ENCODE measurements around the gene PTPRN2.

PTPRN2 gene

DNA sequence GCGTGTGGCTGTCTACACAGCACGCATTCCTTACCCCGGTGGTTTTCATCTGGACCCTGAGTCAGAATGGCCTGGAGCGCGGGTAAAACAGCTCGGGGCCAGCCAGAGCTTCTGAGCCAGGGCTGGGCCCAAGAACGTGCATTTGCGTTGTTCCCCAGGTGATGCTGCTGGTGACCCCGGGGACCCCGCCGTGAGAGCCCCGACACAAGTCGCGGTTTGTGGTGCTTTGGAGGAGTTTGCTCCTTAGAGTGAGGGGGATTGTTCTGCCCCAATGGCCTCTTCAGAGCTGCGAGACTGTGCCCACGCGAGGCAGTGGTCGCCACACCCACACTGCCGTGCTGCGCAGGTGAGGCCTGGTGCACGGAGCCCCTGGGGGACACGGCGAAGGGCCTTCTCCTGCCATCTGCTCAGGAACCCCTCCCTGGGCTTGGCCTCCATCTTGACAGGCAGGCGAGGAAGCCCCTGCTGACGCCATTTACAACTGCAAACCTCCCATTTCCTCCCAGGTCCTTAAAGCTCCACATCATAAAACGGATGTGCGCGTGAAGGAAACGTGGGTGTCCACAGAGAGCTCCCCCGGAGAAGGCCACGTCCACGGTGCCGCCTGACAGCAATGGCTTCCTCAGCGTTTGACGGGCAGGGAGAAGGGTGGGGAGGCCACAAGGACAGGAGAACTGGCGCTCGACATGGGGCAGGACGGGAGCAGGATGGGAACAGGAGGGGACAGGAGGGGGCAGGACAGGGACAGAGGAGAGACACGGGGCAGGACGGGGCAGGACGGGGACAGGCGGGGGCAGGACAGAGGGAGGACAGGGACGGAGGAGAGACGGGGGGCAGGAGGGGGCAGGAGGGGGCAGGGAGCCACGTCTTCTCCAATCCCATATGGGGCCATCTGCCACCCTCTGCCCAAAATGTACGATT lies 773.6 kb downstream of the PTPRN2 start:
- no peak for DNase-seq

DNA sequence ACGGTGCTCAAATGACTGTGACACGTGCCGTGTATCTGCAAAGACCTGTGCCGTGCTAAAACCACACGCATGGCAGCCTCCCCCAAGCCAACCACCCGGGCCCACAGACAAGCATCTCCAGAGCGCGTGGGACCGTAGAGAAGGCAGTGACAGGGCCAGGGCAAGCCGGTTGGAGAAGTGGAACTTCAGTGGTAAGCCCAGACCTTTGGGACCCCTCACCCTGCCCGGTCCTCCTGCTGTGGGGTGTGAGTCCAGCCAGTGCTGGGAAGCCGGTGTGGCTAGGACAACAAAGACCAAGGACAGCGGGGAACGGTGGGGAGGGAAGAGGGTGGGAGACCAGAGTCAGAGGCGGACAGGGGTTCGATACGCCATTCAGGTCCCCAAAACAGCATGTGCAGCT lies 774.6 kb downstream of the PTPRN2 start:
- no peak for DNase-seq

DNA sequence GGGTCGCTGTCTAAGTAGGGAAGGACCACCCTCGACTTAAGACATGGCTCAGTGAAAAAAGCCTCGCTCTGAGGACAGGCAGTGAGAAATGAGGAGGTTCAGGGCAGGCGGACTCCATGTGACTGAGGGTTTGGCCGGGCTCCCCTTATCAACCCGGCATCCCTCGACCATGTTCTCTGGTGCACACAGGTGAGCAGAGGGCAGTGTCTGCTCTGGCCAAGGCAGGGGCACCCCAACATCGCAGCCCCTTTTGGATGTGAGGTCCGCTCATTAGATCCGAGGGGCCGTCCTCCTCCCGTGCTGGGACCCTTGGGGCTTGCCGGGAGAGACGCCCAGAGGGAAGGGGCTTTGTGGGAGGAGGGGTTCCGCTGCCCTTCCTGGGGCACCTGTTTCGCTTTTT lies 775.7 kb downstream of the PTPRN2 start:
- no peak for DNase-seq

DNA sequence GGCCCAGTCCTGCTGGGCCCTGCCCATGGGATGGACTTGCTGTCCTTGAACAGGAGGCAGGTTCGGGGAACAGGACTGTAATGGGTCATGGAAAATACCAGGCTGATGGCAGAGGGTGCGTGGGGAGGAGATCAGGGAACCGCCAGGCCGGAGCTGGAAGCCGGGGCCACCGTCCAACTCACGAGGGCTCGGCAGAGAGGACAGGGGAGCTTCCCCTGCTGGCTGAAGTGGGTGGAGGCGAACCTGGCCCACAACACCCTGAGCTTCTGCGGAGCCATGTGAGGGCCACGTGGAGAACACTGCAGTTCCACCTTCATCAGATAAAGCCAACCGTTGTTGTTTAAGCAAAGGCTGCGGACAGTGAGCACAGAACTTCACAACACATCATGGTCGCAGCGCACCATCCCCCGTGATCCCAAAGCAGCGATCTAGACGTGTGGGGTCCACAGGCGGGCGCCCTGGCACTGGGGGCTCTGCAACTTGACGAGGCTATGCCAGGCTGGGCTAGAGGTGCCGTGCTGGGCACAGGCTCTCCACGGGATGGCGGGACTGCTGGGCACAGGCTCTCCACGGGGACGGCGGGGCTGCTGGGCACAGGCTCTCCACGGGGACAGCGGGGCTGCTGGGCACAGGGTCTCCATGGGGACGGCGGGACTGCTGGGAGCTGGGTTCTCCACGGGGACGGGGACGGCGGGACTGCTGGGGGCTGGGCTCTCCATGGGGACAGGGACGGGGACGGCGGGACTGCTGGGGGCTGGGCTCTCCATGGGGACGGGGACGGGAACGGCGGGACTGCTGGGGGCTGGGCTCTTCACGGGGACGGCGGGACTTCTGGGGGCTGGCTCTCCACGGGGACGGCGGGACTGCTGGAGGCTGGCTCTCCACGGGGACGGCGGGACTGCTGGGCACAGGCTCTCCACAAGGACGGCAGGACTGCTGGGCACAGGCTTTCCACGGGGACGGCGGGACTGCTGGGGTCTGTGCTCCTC lies 777.5 kb downstream of the PTPRN2 start:
- DNase-seq: no peak

DNA sequence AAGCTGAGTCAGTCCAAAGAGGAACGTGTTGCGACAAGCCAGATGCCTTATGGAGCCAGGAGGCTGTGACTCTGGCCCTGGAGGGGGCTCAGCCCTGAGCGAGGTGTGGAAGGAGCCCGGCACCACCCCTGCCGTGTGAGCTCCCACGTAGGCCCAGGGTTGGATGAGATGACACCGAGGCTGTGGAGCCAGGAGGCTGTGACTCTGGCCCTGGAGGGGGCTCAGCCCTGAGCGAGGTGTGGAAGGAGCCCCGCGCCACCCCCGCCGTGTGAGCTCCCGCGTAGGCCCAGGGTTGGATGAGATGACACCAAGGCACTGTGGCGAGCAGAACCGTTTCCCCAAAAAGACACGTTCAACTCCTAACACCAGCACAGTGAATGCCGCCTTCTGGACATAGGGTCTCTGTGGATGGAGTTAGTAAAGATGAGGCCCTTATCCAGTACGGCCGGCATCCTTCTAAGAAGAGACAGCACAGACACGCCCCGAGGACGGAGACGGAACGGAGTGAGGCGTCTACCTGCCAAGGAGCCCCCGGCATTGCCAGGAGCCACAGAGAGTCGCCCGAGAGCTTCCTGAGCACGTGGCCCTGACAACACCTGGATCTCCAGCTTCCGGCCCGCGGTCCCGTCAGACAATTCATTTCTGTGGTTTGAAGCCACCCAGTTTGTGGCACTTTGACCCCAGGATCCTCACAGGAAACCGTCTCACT lies 778.3 kb downstream of the PTPRN2 start:
- no peak for DNase-seq

DNA sequence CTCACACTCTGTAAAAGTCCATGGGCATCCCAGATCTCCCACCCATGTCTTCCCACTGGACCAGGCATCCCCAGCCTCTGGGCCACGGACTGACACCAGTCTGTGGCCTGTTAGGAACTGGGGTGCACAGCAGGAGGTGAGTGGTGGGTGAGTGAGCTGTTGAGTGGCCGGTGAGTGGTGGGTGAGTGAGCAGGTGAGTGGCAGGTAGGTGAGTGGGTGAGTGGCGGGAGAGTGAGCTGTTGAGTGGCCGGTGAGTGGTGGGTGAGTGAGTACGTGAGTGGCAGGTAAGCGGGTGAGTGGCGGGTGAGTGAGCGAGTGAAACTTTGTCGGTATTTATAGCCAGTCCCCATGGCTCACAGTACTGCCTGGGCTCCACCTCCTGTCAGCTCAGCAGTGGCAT lies 779.6 kb downstream of the PTPRN2 start:
- DNase-seq: no peak

DNA sequence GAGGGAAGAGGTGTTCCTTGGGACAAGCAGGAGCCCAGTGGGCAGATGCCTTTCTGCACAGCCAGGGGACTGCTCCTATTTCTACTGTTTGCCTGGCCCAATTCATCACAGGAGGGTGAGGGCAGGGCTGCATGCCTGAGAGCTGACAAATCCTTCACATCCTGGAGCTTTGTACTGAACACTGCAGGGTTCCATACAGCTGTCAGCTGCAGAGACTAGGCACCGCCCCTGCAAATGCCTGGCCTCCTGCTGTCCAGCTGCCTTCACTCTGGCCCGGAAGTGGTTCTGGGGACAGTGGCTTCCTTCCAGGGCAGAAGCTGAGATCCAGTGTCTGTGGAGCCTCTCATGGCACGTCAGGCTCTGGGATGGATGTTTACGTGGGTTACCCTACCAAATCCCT lies 780.1 kb downstream of the PTPRN2 start:
- DNase-seq: no peak

DNA sequence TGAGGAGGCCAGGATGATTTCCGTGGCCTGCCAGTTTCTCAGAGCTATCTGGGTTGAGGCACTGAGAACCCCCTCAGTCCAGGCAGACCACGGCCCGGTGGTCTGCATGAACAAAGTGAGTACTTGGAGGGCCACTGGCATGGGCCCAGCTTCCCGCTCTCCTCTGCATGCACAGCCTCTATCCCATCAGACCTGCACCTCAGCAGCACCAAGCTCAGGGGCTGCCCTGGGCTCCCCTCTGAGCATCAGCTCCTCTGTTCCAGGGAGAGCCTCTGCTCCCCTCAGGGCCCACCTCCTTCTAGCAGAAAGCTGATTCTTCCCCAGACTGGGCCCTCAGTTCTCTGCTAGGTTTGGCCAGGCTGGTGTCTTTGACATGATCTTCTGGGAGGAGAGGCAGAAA lies 780.9 kb downstream of the PTPRN2 start:
- no peak for DNase-seq

DNA sequence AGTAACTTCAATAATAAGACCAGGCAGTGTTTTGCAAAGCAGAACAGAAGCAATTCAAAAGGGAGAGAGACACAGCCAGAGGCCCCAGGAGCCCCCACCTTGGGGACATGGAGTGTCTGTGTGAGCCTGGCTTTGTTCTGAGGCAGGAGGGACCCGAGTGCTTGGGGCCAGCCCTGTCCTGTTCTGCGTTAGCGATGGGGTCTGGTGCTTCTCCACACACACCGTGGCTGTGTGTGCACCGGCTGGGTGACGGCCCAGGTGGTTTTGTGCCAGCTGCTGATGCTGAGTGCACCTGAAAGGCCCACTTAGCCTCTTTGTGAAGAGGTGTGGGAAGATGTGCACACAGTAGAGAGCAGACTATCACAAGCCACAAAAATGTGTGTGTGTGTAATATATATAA lies 781.9 kb downstream of the PTPRN2 start:
- DNase-seq: no peak

DNA sequence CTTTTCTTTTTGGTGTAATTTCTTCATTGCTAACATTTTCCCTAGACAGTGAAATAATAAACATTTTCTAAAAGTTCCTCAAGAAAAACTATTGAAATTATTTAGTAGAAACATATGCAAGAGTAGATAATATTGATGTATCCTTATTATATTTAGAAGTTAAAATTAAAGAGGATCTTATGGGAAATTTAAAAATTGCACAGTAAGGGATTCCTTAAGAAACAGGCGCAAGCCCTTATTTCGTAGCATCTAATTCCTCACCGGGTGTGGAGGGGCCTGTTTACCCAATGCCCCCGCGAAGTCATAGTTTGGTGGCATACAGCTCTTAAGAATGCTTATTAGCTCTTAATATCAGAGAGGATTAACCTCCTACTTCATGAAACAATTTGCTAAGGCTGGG lies 783.7 kb downstream of the PTPRN2 start:
- no peak for DNase-seq

DNA sequence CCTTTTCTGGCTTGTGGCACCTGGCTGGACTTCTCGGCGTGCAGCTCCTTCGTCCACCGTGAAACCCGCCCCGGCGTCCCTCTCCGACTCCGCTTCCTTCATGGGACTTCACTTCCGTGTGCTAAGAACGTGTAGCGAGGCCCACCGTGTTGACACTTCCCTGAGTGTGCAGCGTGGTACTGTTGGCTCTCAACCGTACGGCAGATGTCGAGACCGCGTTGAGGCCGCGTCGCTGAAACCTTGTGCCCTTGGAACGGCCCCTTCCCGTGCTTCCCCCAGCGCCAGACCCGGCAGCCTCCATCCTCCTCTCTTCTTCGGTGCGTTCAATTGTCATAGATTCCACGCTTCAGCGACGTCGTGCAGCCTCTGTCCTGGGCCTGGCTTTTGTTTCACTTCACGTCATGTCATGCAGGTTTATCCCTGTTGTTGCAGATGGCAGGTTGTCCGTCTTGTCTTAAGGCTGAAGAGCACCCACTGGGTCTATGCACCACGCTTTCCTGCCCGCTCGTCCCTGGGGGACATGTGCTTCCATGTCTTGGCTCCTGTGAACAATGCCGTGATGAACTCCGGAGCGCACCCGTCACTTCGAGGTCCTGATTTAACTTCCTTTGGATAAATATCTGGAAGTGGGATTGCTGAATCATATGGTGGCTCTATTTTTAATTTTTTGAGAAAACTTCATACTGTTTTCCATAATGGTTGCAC lies 785.5 kb downstream of the PTPRN2 start:
- no peak for DNase-seq

DNA sequence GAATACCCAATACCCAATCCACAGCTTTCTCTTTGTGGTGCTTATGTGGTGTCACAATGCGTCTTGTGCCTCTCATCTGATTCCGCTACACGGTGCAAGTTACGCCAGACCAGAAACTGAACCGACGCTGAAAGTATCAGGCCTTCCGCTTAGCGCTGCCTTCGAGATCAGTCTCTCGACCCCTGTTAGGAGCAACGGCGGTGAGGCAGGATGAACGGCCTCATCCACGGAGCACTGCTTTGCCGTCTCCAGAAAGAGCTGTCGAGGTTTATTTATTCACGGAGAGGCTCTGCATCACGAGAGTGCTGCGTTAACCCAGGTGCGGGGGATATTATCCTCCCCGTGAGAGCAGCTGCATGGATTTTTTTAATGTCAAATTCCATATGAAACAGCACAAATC lies 786.5 kb downstream of the PTPRN2 start:
- no peak for DNase-seq

DNA sequence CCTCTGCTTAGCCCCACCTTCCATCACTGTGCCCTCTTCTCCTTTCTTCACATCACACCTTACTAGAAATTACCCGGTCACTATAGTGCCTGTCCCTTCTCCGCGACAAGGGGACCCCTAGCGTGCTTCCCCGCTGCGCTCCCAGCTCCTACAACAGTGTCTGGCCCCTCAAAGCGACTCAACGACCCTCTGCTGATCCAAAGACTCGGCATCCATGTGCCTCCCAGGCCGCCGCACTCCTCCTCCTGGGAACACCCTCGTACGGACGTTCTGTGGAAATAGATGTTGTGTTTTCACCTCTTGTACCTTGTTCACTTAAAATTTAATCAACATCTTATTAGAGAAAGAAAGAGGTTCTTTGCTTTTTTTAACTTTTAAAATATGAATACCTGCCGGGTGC lies 787.3 kb downstream of the PTPRN2 start:
- no peak for DNase-seq

DNA sequence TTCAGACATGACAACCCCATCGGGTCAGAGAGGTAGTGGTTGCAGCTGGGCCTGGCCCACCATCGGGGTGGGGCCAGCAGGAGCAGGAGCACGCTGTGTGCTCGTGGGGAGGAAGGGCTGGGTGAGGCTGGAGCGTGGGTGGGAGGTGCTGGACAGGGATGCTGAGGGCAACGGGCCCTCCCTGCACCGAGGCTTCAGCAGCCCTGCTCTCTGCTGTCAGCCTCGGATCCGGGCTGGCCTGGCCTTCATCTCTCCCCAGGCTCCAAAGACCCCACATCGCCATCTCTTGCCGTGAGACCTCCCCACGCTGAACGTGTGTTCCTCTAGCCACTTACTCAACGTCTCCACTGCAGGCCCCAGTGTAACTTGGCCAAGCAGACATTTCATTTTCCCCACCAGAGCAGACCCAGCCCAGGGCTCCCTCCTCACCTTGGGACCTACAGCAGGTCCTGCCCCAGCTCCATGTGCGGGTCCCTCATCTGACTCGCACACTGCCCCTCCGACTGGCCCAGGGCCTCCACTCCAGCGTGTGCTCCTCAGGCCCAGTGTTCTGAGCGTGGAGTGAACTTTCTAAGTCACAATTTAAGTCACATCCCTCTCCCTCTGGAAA lies 788.4 kb downstream of the PTPRN2 start:
- DNase-seq: no peak

DNA sequence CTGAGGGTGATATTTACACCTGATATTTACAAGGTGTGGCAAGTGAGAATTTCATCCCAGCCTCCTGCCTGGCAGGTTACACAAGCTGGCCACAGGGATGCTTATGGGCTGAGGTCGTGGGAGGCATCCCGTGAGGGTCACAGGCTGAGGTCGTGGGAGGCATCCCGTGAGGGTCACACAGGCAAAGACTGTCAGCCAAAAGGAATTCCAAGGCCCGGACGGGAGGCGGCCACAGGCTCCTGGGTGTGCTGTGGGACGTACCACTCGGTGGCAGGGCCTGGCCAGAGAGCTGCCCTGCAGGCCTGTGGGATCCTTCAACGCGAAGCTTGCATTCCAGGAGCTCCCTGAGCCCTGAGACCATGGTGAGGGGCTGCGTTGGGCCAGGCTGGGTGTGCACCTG lies 790.3 kb downstream of the PTPRN2 start:
- no peak for DNase-seq

DNA sequence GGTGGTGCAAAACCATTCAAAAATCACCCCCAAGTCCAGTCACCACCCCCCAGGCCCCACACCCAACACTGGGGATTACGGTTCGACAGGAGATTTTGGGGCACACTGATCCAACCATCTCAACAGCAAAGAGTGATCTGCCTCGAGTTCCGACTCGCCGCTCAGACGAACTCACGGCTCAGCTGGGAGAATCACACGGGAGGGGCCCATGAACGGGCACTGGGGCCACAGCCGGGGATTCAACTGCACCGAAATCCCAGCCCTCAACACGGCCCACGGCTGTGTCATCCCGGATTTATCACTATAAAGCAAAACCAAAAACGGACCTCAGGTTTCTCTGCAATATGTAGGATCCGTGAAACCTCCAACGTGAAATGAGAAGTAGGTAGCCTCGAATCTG lies 790.8 kb downstream of the PTPRN2 start:
- DNase-seq: no peak

DNA sequence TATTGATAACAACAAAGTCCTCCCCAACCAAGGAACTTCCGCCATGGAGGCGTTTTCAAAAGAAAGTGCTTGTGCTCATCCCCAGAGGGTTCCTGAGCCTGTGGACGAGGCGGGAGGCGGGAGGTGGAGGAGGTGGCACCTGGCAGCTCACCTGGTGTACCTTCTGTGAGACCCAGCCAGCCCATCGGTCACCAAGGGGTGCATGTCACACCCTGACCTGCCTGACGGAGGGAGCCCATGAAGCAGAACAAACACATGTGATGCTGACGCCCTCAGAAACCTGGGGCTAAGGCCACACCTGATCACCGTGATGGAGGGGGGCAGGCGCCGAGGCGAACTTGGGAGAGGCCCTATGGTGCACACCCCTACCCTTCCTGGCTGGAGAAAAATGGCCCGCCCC lies 792.0 kb downstream of the PTPRN2 start:
- DNase-seq: no peak

DNA sequence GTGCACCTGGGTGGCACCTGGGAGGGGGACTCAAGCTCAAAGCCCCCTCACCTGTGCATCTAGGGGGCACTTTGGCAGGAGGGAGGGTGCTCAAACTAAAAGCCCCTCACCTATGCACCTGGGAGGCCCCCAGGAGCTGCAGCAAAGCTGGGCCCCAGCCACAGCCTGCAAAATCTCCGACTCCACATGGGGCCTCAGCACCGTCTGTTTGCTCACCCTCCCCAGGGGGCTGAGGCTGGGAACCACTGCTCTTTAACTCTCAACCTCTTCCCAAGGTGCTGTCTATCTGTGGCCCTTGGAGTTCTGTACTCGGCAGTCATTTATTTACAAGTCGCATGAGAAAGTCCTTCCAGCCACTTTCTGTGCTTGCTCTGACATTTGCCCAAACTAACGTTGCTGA lies 792.4 kb downstream of the PTPRN2 start:
- no peak for DNase-seq

DNA sequence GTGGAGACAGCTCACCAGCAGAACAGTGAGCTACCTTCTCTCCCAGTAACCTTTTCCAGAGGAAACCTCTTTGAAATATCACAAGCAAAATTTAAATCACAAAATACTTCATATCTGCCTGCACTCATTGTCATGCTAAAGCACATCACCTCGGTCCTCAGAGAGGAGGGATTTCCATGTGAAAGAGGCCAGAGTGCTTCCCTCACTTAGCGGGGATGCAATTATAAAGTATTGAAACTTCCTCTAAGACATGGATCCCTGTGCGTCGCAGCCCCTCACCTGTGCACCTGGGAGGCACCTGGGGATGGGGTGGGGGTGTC lies 792.9 kb downstream of the PTPRN2 start:
- no peak for DNase-seq

DNA sequence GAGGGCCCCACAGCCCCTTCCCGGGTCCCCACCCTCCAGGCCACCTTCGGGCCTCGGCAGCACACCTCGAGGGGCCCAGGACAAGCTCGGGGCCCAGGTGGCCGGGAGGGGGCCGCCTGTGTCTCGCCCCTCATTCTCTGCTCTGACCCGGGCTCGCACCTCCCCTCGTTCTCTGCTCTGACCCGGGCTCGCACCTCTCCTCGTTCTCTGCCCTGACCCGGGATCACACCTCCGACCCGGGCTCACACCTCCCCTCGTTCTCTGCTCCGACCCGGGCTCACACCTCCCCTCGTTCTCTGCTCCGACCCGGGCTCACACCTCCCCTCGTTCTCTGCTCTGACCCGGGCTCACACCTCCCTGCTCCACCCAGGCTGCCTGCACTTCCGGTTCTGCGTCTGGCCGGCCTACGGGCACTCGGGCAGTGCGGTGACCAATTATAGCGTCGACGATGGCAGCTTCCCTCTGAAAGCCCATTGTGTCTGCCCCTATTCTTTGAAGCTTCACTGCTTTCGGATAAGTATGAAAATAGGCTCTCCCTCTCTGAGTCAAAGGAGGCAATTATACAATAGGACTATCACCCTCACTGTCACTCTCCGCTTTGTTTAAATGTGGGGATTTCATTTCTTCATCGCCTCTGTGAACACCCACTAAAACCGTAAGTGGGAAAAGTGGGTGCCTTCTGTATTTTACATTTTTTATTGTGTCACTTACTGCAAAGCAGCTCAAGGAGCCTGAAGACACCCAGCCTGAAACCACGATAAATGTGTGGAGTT lies 793.5 kb downstream of the PTPRN2 start:
- DNase-seq: no peak

DNA sequence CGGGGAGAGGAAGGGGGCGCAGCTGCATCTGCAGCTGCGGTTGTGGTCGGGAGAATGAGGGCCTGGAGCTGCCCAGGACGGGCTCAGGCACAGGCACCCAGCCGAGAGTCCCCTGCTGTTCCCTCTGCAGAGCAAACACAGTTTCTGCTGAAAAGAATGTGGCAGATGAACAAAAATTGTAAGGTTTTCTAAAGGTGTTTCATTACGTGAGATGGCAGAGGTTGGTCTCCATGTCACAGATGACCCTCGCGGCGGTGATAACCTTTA lies 794.6 kb downstream of the PTPRN2 start:
- DNase-seq: no peak
